DMS114 treated with DMSO at 0.1 percent for 48 hours (cell line): ENCODE results near the gene SLC29A1.
"Not testable (repeated sequence)": the region's sequence is repeated elsewhere in the genome, so short reads cannot be mapped to it uniquely, and the experiment has no call there.

Source experiments
- DNase-seq: peaks from one replicate; lab custom pipeline; 2025; ENCODE audit not compliant: unreplicated experiment; lab: John Stamatoyannopoulos, UW

Gene SLC29A1

GRCh38 chr6:44221291-44221960, 2.0 kb upstream of the SLC29A1 start:
- DNase-seq = peak; percentile 49

- no peak for DNase-seq
Measured at GRCh38 chr6:44221961-44222335, 1.4 kb upstream of the SLC29A1 start.

- DNase-seq = no peak
Measured at GRCh38 chr6:44222486-44223318, 693 bp upstream of the SLC29A1 start.

GRCh38 chr6:44224029-44224964, 902 bp downstream of the SLC29A1 start:
- no peak for DNase-seq

- DNase-seq = no peak
Measured at GRCh38 chr6:44224965-44225305, 1.5 kb downstream of the SLC29A1 start.

- DNase-seq = no peak
Measured at GRCh38 chr6:44225579-44226325, 2.4 kb downstream of the SLC29A1 start.

- no peak for DNase-seq
Measured at GRCh38 chr6:44226368-44227147, 3.2 kb downstream of the SLC29A1 start.

GRCh38 chr6:44227148-44227793, 3.9 kb downstream of the SLC29A1 start:
- DNase-seq = no peak

- no peak for DNase-seq
Measured at GRCh38 chr6:44228031-44228430, 4.6 kb downstream of the SLC29A1 start.

- DNase-seq = no peak
Measured at GRCh38 chr6:44228433-44228832, 5.0 kb downstream of the SLC29A1 start.

GRCh38 chr6:44228836-44229235, 5.4 kb downstream of the SLC29A1 start:
- no peak for DNase-seq

GRCh38 chr6:44229376-44230033, 6.1 kb downstream of the SLC29A1 start:
- DNase-seq = no peak

- no peak for DNase-seq
Measured at GRCh38 chr6:44230034-44230675, 6.8 kb downstream of the SLC29A1 start.

- not testable (repeated sequence) for DNase-seq
Measured at GRCh38 chr6:44231426-44231825, 8.0 kb downstream of the SLC29A1 start.

GRCh38 chr6:44232676-44233566, 9.5 kb downstream of the SLC29A1 start:
- DNase-seq = no peak

GRCh38 chr6:44233567-44234100, 10.2 kb downstream of the SLC29A1 start:
- no peak for DNase-seq
